NCI-H2029 (cell line): ENCODE data around the gene MAP3K6.
"Not testable (repeated sequence)": the region's sequence is repeated elsewhere in the genome, so short reads cannot be mapped to it uniquely, and the experiment has no call there.

Source experiments
- DNase-seq: peaks from one replicate; lab custom pipeline; 2025; lab: John Stamatoyannopoulos, UW

MAP3K6 gene

GRCh38 chr1:27366411-27367159 is at the start of gene MAP3K6:
TSS of gene MAP3K6 (minus strand) at chr1:27366961. CDS start at chr1:27366597, 364 bp downstream.
- peak; percentile 60 for DNase-seq

GRCh38 chr1:27414091-27414490 is 47.3 kb upstream of the MAP3K6 start:
- no peak for DNase-seq

- no peak for DNase-seq
These were observed 46.2 kb upstream of the MAP3K6 start for GRCh38 chr1:27413004-27413403.

GRCh38 chr1:27412502-27412901 is 45.7 kb upstream of the MAP3K6 start:
- no peak for DNase-seq

GRCh38 chr1:27410709-27411108 is 43.9 kb upstream of the MAP3K6 start:
- DNase-seq = no peak

- no peak for DNase-seq
These were observed 42.9 kb upstream of the MAP3K6 start for GRCh38 chr1:27409669-27410068.

- no peak for DNase-seq
These were observed 41.4 kb upstream of the MAP3K6 start for GRCh38 chr1:27408151-27408550.

- DNase-seq = not testable (repeated sequence)
These were observed 40.0 kb upstream of the MAP3K6 start for GRCh38 chr1:27406791-27407190.

GRCh38 chr1:27406362-27406680 is 39.6 kb upstream of the MAP3K6 start:
- DNase-seq = peak; percentile 28

- DNase-seq = not testable (repeated sequence)
These were observed 39.0 kb upstream of the MAP3K6 start for GRCh38 chr1:27405598-27406361.

GRCh38 chr1:27405074-27405473 is 38.3 kb upstream of the MAP3K6 start:
- DNase-seq = no peak

- no peak for DNase-seq
These were observed 37.2 kb upstream of the MAP3K6 start for GRCh38 chr1:27403931-27404330.

- no peak for DNase-seq
These were observed 36.4 kb upstream of the MAP3K6 start for GRCh38 chr1:27403065-27403726.

- DNase-seq = peak; percentile 6
These were observed 35.6 kb upstream of the MAP3K6 start for GRCh38 chr1:27402349-27402754.

GRCh38 chr1:27400963-27401341 is 34.2 kb upstream of the MAP3K6 start:
- DNase-seq = no peak

GRCh38 chr1:27400082-27400962 is 33.6 kb upstream of the MAP3K6 start:
- no peak for DNase-seq

- DNase-seq = no peak
These were observed 32.7 kb upstream of the MAP3K6 start for GRCh38 chr1:27399251-27400025.

GRCh38 chr1:27398405-27399149 is 31.8 kb upstream of the MAP3K6 start:
- DNase-seq = no peak

GRCh38 chr1:27397749-27398148 is 31.0 kb upstream of the MAP3K6 start:
- no peak for DNase-seq

- no peak for DNase-seq
These were observed 30.3 kb upstream of the MAP3K6 start for GRCh38 chr1:27397110-27397509.
